NOMO-1 (cell line): ENCODE results near the gene MPI.
"Not testable (repeated sequence)": the region's sequence is repeated elsewhere in the genome, so short reads cannot be mapped to it uniquely, and the experiment has no call there.

ENCODE experiments used
- DNase-seq, 2 experiments: peaks; one replicate each; lab custom pipeline; 2025; ENCODE audit not compliant: unreplicated experiment in 2 of 2; lab: John Stamatoyannopoulos, UW

MPI gene

DNA sequence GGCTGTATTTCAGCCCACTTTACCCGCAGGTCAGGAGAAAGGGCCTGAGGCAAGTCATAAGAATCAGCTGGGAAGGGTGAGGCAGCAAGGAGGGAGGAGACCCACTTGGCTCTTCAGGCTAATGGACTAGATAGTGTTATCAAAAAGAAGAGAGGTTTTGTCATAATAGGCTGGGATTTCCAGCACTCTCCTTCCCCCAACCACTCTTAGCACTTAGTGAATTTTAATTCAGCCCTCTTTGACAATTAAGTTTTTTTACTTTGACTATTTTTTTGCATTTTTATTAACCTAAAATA, 771 bp downstream of the MPI start:
- no peak for DNase-seq

DNA sequence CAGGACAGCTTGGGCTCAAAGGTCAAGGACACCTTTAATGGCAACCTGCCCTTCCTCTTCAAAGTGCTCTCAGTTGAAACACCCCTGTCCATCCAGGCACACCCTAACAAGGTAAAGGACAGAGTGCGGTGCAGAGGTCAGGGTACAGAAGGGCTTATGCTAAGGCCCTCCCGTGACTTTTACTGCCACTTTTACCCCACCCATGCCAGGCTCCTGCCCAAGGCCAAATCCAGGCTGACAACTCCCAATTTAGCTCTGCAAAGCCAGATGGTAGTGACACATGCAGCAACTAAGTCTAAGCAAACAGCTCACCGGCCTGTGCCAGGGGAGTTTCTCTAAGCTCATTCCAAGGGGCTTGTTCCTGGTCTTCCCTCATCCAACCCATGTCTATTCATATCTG, 1.6 kb downstream of the MPI start:
- no peak for DNase-seq

DNA sequence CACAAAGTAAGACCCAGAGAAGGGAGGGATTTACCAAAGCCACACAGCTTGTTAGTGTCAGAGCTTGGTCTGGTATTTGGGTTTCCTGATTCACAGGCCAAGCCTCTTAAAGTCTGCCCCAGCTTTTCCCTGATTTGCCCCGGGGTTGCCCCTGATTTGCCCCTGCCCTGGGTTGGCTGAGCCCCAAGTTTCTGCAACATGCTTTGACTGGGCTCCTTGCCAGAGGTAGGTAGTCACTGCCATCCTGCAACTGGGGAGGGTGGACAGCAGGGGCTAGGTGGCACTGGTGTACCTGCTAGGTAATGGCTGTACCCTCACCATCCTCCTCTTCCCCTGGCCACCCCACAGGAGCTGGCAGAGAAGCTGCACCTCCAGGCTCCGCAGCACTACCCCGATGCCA, 2.5 kb downstream of the MPI start:
- DNase-seq, result no peak

DNA sequence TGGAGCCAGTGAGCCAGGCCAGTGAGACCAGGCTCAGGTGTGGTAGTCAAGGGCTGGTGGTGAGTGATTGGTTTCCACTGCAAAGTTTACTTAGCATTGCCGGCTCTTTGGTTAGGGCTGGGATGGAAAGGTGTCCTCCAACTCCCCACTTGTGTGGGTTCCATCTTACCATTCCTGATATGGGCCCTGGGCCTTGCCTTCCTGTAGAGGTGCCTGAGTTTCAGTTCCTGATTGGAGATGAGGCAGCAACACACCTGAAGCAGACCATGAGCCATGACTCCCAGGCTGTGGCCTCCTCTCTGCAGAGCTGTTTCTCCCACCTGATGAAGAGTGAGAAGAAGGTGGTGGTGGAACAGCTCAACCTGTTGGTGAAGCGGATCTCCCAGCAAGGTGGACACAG, 3.1 kb downstream of the MPI start:
- DNase-seq, result no peak

DNA sequence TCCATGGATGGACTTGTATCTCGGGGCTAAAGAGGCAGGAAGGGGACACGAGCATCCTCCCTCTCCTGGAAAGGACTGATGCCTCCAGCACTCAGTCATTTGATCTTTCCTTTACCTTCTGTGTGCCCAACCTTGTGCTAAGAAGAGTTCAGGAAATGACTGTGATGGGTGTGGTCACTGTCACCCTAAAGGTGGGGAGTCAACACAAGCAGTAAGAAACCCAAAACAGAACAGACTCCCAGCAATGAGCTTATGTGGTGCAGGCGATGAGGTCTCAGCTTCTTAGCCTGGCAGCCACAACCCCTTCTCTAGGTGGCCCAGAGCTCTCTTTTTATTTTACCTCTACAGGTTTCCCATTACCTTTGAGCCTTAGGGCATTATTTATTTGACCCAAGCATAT, 3.8 kb downstream of the MPI start:
- no peak for DNase-seq

DNA sequence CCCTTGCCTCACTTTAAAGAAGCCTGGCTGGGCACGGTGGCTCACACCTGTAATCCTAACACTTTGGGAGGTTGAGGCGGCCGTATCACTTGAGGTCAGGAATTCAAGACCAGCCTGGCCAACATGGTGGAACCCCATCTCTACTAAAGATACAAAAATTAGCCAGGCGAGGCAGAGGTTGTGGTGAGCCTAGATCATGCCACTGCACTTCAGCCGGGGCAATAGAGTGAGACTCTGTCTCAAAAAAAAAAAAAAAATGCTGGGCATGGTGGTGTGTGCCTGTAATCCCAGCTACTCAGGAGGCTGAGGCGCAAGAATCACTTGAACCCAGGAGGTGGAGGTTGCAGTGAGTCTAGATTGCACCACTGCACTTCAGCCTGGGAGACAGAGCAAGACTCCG, 4.5 kb downstream of the MPI start:
- DNase-seq, result not testable (repeated sequence)

DNA sequence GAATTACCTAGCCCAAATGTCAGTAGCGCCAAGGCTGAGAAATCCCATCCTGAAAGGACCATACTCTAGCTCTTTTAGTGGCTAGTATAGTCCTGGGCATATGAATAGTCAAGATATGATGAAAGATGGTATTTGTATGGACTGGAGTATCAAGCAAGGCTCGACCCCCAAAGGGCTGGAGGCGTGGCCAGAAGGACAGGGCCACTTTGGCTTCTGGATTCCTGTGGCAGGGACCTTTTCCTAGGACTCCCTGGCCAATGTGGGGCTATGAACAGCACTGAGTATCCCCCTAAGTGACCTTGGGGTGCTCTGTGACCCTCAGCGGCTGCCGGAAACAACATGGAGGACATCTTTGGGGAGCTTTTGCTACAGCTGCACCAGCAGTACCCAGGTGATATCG, 6.0 kb downstream of the MPI start:
- no peak for DNase-seq

DNA sequence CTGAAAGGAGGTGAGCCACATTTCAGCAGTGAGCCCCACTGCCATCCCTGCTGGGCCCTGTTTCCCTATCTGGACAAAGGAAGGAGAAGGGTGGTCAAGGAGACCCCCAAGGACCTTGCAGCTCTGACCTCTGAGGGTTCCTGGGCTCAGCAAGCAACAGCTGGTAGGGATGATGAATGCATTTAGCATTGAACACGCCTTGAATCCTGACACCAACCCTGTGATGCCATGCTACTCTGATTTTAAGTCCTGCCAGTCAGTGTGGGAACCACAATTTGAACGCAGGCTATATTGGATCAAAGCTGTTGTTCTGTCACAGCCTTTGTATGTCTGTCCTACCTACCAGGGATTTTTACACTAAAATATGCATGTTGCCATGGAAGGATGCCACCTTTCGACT, 6.5 kb downstream of the MPI start:
- no peak for DNase-seq

DNA sequence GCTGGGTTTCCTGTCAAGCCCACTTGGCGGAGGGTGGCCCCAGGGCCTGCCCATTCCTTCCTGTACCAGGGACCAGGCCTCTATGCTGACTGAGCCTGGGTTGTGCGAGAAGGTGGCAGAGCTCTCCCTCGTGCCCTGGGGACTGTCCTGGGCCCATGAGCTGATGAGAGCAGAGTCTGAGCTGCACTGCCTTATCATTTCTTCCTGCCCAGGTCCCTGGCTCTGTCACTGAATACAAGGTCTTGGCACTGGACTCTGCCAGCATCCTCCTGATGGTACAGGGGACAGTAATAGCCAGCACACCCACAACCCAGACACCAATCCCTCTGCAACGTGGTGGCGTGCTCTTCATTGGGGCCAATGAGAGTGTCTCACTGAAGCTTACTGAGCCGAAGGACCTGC, 7.5 kb downstream of the MPI start:
- DNase-seq, result no peak

DNA sequence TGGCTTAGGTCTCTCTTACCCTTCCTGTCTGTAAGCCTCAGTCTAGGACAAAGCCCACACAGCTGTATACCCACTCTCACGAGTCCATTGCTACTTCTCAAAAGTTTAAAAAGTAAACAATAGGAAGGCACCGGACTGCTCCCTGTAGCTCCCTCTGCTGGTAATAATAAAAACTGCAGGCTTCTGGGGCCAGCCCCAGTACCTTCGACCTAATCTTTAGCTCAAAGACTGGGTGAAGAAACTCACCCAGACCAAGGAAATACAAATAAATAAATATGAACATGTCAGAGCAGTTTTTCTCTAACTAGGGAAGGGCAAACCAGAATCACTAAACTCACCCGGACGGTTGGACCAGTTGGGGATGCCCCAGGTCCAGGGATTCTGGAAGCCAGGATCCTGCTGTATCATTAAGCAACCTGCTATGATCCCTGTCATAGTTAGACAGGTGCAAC, 11.8 kb downstream of the MPI start:
- DNase-seq, result peak; percentile 47 to 61

DNA sequence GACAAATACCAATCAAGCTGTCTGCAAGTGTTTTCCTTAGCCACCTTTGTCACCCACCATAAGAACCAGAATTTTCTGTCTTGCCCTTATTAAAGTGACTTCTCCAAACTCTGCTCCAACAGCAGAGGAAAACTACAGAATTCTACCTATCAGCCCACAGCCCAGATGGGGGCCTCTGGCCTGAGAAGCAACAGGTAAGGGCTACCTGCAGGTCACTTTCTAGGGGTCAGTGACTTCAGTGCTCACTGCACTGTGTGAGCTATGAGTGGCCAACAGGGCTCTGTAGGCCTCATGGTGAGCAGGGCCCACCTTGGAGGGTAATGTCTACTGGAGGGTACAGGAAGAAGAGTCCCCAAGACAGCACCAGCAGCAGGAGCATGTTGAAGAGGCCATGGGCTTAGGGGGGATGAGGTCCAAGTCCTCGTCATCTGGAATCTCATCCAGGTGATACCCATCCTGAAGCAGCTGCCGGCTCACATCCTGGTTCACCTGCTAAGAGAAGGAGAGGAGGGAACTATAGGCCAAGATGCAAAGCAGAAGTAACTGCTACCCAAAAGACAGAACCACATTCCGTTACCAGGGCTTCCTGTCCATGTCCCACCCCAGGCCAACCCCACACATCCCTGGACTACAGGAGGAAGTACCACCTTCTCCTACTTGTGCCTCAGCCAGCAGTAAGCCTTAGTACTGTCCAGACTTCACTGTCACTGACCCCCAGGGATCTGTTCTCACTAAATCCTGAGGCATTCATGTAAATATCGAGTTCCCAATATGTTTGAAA, 12.6 kb downstream of the MPI start:
- DNase-seq, result no peak

DNA sequence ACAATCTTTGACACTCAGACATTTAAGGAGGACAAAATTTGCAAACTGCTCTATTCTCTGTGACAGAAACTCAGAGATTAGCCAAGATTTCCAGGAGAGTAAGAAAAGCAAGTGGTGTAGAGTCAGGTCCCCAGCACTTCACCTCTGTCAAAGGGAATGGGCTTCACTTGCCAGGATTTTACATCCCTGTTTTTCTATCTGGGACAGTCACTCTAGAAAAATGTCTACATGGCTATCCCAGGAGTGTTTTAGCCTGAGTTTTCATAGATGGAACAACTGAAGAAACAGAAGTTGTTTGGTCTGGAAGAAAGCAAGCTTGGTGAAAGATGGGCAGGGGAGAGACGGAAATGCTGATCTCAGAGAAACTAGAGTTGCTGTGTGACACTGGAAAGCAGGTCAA, 13.8 kb downstream of the MPI start:
- DNase-seq, result no peak

DNA sequence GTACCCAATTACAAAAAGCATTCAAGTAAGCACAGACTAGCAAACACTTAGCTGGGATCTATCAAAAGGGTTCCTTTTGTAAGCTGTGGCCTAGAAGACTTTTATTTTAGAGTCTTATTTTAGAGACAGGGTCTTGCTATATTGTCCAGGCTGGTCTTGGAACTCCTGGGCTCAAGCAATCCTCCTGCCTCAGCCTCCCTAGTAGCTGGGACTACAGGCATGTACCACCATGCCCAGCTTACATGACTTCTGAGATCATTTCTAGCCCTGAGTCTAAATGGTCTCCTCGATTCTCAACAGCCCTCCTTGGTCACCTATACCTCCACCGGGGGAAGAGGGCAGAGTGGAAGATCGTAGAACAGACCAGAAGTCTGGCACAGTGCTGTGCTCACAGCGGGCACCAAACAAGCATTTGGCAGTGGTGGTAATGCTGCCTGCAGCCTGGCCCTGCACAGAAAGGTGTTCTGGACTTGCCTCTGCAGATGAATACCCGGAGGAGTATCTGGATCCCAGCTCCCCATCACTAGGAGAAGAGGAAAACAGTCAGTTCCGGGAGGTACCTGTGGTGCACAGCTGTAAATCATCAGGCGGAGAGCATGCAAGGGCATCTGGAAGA, 14.5 kb downstream of the MPI start:
- DNase-seq, result no peak

DNA sequence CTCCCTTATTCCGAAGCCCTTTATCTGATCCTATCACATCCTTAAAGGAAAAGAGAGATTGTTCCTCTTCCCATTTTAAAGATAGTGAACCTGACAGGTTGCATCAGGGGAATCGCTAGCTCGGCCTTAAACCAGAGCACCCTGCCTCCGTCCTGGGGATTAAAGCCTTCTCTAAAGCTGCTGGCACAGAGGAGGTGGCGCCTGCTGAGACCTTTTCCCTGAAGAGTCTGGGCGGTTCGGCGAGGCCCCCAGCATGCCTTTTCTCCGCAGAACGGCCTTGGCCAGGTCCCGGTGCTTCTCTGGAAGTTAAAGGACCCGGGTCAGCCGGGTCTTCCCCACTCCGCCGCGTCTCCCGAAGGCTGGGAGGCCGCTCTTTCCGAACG, 16.2 kb downstream of the MPI start:
- peak in 1 of 2 experiments; percentile 16 for DNase-seq

DNA sequence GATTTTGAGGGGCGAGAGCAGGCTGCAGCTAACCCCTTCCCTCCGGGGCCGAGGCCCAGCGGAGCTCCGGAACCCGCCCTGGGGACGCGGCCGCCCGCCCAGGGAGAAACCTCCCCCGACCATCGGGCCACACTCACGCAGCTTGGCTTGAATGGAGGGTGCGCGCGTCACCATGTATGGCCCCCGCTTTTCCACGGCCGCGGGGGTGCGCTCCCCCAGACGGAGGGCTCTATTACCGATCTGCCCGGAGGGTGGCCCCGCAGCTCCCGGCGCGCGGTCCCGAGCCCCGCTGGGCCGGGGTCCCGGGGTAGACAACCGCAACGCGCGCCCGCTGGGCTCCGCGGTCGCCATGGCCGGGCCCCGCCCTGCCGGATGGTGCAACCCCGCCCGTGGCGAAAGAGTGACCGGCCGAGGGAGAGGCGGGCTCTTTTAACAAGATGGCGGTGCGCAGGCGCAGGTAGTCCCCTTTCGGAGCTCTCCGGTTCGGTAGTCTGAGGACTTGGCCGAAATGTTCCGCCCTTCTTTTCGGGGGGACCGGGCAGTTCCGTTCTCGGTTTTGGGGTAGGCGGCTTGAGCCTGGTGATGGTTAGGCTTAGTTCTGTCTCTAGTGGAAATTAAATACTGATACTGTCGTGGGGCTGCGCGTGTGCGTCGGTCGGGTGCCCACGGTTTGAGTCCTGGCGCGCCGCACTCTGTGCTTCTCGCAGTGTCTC, 16.8 kb downstream of the MPI start, which contains the start of gene FAM219B:
FAM219B (minus strand) TSS at position 402 of the 713 bp plus-strand sequence; CDS start at position 351, 51 bp downstream.
- DNase-seq, result peak; percentile 88 to 90

DNA sequence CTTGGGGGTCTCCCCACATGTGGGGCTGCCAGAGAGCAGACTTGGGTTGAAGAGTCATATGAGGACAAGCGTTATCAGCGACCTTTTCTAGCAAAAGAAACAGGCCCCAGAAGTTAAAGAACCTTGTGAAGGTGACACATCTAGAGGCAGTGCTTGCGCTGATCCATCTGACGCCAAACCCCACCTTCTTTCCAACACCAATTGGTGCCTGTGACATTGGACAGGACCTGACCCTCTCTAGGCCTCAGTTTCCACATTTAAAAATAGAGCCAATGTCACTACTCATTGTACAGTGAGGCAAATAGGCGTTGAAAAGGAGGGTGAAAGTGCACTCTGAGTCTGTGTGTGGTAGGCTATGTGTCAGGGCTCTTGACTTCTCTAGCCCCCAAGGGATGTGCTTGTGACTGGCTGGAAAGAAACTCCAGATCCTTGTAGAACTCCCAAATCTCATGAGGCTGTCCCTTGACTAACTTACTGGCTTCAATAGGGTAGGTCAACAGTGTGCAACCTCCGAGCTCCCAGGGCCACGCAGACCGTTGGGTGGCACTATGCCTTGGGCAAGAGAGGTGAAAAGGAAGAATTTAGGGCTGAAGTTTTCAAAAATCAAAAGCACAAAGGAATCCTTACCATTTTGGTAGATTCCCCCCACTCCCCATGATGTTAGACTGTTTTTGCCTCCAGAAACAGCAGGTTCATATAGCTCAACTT, 17.5 kb downstream of the MPI start:
- DNase-seq, result no peak

DNA sequence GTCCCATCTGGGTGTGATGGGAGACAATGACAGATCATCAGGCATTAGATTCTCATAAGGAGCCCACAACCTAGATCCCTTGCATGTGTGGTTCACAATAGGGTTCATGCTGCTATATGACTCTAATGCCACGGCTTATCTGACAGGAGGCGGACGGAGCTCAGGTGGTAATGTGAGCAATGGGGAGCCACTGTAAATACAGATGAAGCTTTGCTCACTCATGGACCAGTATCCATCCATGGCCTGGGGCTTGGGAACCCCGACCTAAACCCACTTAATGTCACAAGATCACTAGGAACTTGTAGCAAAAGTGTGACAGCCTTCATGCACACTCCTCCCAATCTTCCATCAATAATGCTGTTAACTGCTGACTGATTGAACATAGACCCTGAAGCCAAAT, 18.8 kb downstream of the MPI start:
- no peak for DNase-seq

DNA sequence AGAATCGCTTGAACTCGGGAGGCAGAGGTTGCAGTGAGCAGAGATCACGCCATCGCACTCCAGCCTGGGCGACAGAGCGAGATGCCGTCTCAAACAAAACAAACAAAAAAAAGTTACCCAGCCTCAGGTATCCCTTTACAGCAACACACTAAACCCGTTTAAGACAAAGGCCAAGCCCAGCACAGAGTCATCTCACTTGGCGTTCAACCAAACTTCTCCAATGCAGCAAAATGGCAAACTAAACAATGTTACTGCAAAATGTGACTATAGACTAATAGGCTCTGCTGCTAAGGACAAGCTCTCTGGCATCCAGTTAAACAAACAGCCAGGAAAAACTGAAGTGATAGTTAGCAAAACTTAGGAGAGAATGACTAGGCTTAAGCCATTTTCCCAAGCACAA, 23.2 kb downstream of the MPI start:
- DNase-seq, result no peak

DNA sequence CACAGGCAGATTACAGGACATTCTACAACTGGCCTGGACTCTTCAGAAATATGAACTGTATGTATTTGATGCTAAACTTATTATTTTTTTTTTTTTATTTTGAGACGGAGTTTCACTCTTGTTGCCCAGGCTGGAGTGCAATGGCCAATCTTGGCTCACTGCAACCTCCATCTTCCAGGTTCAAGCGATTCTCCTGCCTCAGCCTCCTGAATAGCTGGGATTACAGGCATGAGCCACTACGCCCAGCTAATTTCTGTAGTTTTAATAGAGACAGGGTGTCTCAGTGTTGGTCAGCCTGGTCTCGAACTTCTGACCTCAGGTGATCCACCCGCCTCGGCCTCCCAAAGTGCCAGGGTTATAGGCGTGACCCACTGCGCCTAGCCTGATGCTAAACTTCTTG, 24.0 kb downstream of the MPI start:
- not testable (repeated sequence) for DNase-seq

DNA sequence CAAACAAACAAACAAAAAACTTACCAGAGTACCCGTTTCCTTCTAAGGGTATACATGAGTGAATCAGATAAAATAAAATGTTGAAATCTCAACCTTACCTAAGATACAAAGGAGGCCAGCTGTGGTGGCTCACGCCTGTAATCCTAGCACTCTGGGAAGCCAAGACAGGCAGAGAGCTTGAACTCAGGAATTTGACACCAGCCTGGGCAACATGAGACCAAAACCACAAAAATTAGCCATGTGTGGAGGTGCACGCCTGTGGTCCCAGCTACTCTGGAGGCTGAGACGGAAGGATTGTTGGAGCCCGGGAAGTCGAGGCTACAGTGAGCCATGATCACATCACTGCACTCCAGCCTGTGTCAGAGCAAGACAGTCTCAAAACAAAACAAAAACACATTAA, 27.8 kb downstream of the MPI start:
- DNase-seq, result no peak

DNA sequence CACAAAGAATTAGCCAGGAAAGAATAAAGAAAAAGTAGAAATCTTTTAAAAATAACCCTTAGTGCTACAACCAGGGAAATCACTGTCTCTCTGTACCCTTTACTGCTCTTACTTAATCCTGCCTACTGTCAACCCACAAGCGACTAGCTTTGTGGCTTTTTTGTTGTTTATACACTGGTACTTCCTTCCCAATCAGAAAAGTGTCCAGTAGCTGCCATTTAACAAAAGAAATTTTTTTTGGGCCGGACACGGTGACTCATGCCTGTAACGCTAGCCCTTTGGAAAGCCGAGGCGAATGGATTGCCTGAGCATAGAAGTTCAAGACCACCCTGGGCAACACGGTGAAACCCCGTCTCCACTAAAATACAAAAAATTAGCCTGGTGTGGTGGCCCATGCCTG, 30.6 kb downstream of the MPI start:
- no peak for DNase-seq
